Uterus (tissue), 2 donors: ENCODE data around the gene PLEKHA7.

ENCODE experiments used
- CTCF ChIP-seq, 4 experiments: fragments of 200-600 bp in 2 of 4; fragments of 450-650 bp in 2 of 4; sonication (generic) in 2 of 4; IDR thresholded peaks; one replicate each; pipeline ENCODE4 v1.5.1; 2016 to 2019; ENCODE audit warnings: antibody characterized with exemption in 4 of 4, mild to moderate bottlenecking in 2 of 4, moderate library complexity in 1 of 4
- POLR2A ChIP-seq, 2 donors: fragments of 450-650 bp; IDR thresholded peaks; one replicate each; pipeline ENCODE4 v1.6.1; 2016; ENCODE audit warnings: antibody characterized with exemption in 2 of 2, mild to moderate bottlenecking in 1 of 2, moderate library complexity in 1 of 2

GRCh38 chr11:16985297-16985696 lies 28.9 kb downstream of the PLEKHA7 start:
- TF ChIP-seq CTCF (IDR thresholded peaks at IDR 0.05) (no peak), POLR2A (IDR thresholded peaks at IDR 0.05) (no peak)
